ENCODE results near the gene POLR3F.

POLR3F gene, protein sequence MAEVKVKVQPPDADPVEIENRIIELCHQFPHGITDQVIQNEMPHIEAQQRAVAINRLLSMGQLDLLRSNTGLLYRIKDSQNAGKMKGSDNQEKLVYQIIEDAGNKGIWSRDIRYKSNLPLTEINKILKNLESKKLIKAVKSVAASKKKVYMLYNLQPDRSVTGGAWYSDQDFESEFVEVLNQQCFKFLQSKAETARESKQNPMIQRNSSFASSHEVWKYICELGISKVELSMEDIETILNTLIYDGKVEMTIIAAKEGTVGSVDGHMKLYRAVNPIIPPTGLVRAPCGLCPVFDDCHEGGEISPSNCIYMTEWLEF

GRCh38 chr20:18466894-18467730 is at the start of gene POLR3F, which contains the start of gene DZANK1:
Gene POLR3F (plus strand): TSS chr20:18467390. CDS start chr20:18467507, 117 bp downstream.
Gene DZANK1 (minus strand): TSS chr20:18467030. CDS start chr20:18465358, 1,672 bp downstream.
- peaks cover 0 to 23% (median 21%) of the 10 kb centered on the region in 5 donors for H3K4me1 ChIP-seq (ENCODE audit: control insufficient read depth in 5 of 5, insufficient read depth in 5 of 5, low read length in 5 of 5)
- peak within 1 kb of the TSS; percentile 90 for H3K27ac ChIP-seq (ENCODE audit: low read depth, low read length)
- peaks cover 3 to 28% (median 9%) of the 10 kb centered on the region in 5 donors for H3K36me3 ChIP-seq (ENCODE audit: control insufficient read depth in 5 of 5, insufficient read depth in 5 of 5, low read length in 5 of 5)
- no peaks in the 10 kb centered on the region for H3K27me3 ChIP-seq (ENCODE audit: control insufficient read depth in 5 of 5, insufficient read depth in 4 of 5, low read length in 5 of 5)
- H3K9me3 ChIP-seq (ENCODE audit: control insufficient read depth in 5 of 5, low read length in 5 of 5) = no peaks in the 10 kb centered on the region
- H3K9ac ChIP-seq (ENCODE audit: low read length in 5 of 5) = peak within 1 kb of the TSS; percentile 90 to 96 (median 92)
- H3K4me3 ChIP-seq (ENCODE audit: low read depth in 1 of 5, low read length in 5 of 5) = peak within 1 kb of the TSS; percentile 84 to 98 (median 96)

GRCh38 chr20:18421608-18422007 is 45.6 kb upstream of the POLR3F start:
- Histone ChIP-seq H3K27me3 (ENCODE audit: control insufficient read depth in 5 of 5, insufficient read depth in 4 of 5, low read length in 5 of 5) (no peaks in the 10 kb centered on the region), H3K4me3 (ENCODE audit: low read depth in 1 of 5, low read length in 5 of 5) (no peak overlapping the region), H3K27ac (ENCODE audit: low read depth, low read length) (no peak overlapping the region), H3K4me1 (ENCODE audit: control insufficient read depth in 5 of 5, insufficient read depth in 5 of 5, low read length in 5 of 5) (no peaks in the 10 kb centered on the region), H3K36me3 (ENCODE audit: control insufficient read depth in 5 of 5, insufficient read depth in 5 of 5, low read length in 5 of 5) (no peaks in the 10 kb centered on the region), H3K9me3 (ENCODE audit: control insufficient read depth in 5 of 5, low read length in 5 of 5) (no peaks in the 10 kb centered on the region), H3K9ac (ENCODE audit: low read length in 5 of 5) (no peak overlapping the region)

DNA sequence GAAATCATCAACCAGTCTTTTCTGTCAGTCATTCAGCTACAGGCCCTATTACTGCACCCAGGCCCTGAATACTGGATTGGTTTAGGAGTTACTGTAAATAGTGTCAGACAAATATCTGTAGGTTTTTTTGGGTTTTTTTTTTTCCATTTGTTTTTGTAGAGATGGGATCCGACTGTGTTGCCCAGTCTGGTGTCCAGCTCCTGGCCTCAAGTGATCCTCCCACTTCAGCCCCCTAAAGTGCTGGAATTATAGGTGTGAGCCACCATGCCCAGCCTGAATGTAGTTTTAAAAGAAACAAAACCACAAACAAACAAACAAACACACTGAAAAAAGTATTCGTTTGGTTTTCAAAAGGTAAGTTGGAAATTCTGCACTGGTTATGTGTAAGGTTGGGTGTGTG is 40.0 kb upstream of the POLR3F start:
- Histone ChIP-seq H3K27me3 (ENCODE audit: control insufficient read depth in 5 of 5, insufficient read depth in 4 of 5, low read length in 5 of 5) (no peaks in the 10 kb centered on the region), H3K27ac (ENCODE audit: low read depth, low read length) (no peak overlapping the region), H3K9ac (ENCODE audit: low read length in 5 of 5) (no peak overlapping the region), H3K9me3 (ENCODE audit: control insufficient read depth in 5 of 5, low read length in 5 of 5) (no peaks in the 10 kb centered on the region), H3K4me3 (ENCODE audit: low read depth in 1 of 5, low read length in 5 of 5) (no peak overlapping the region), H3K4me1 (ENCODE audit: control insufficient read depth in 5 of 5, insufficient read depth in 5 of 5, low read length in 5 of 5) (peaks cover 0 to 19% (median 11%) of the 10 kb centered on the region in 5 donors), H3K36me3 (ENCODE audit: control insufficient read depth in 5 of 5, insufficient read depth in 5 of 5, low read length in 5 of 5) (no peaks in the 10 kb centered on the region)

DNA sequence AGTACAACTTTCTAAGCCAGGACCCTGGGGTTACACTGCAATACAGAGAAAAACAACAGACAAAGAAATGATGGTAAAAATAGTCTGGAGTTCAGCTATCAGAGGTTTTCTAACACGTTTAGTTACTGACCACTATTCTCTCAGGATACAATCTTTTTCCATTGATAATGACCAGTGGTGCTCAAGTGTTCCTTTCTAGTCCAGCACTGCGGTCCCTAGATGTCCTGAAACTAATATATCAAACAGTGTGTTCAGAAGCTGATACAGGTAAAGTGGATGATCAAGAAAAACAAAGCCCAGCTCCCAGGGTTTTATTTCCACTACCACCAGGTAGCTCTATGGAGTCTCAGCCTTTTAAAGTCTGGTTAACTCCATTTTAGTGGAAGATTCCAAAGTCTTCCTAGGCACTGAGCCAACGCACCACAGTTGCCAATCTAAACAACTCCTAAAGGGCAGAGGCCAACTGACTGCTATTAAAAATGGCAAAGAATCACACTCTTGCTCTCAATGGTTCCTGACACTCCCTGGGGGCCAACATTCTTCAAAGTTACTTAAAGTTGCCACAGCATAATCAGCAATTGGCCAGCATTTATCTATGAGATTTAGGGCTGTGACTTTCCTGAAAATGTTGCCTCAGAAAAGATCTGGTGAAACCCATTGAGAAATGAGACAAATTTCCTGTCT is 38.6 kb upstream of the POLR3F start:
- Histone ChIP-seq H3K27ac (ENCODE audit: low read depth, low read length) (no peak overlapping the region), H3K27me3 (ENCODE audit: control insufficient read depth in 5 of 5, insufficient read depth in 4 of 5, low read length in 5 of 5) (no peaks in the 10 kb centered on the region), H3K9ac (ENCODE audit: low read length in 5 of 5) (no peak overlapping the region), H3K4me1 (ENCODE audit: control insufficient read depth in 5 of 5, insufficient read depth in 5 of 5, low read length in 5 of 5) (peaks cover 0 to 19% (median 11%) of the 10 kb centered on the region in 5 donors), H3K4me3 (ENCODE audit: low read depth in 1 of 5, low read length in 5 of 5) (no peak overlapping the region), H3K36me3 (ENCODE audit: control insufficient read depth in 5 of 5, insufficient read depth in 5 of 5, low read length in 5 of 5) (no peaks in the 10 kb centered on the region), H3K9me3 (ENCODE audit: control insufficient read depth in 5 of 5, low read length in 5 of 5) (no peaks in the 10 kb centered on the region)

DNA sequence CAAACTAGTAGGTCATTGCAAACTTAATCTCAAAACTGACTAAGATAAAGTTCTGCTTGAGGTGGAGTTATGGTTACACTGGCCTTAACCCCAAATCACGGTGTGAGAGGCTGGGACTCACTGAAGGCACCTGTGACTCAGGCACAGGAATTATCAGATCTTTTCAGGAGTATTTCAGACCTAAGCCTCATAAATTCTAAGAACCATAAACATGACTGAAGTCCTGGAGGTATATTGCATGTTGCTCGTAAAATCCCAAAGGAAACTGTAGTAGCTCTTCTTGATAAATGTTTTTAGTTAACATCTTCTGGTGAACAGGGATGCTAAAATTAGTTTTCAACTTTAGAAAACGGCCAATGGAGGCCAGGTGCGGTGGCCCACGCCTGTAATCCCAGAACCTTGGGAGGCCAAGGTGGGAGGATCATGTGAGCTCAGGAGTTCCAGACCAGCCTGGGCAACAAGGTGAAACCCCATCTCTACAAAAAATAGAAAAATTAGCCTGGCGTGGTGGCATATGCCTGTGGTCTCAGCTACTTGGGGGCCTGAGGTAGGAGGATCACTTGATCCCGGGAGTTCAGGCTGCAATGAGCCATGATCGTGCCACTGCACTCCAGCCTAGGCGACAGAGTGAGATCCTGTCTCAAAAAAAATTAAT is 36.9 kb upstream of the POLR3F start:
- Histone ChIP-seq H3K4me3 (ENCODE audit: low read depth in 1 of 5, low read length in 5 of 5) (no peak overlapping the region), H3K9ac (ENCODE audit: low read length in 5 of 5) (no peak overlapping the region), H3K27ac (ENCODE audit: low read depth, low read length) (no peak overlapping the region), H3K9me3 (ENCODE audit: control insufficient read depth in 5 of 5, low read length in 5 of 5) (no peaks in the 10 kb centered on the region), H3K27me3 (ENCODE audit: control insufficient read depth in 5 of 5, insufficient read depth in 4 of 5, low read length in 5 of 5) (no peaks in the 10 kb centered on the region), H3K4me1 (ENCODE audit: control insufficient read depth in 5 of 5, insufficient read depth in 5 of 5, low read length in 5 of 5) (peaks cover 0 to 19% (median 11%) of the 10 kb centered on the region in 5 donors), H3K36me3 (ENCODE audit: control insufficient read depth in 5 of 5, insufficient read depth in 5 of 5, low read length in 5 of 5) (no peaks in the 10 kb centered on the region)

DNA sequence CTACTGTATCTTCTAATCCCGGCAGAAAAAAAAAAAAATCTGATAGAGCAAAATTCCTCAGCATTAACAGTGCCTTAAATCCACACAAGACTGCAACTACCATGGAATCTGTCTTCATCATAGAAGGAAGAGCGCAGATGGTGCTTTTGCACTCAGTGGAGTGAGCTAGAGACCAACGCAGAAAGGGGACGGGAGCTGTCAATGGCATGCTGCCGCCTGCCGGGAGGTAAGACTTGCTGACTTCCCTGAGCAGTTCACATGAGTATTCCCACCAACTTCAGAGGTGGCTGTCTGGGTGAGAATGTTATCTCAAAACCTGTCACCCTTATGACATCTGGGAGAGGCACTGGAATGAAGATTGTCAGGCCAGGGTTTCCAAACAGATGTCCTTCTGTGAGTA is 36.0 kb upstream of the POLR3F start:
- H3K27ac ChIP-seq (ENCODE audit: low read depth, low read length) = no peak overlapping the region
- no peaks in the 10 kb centered on the region for H3K27me3 ChIP-seq (ENCODE audit: control insufficient read depth in 5 of 5, insufficient read depth in 4 of 5, low read length in 5 of 5)
- H3K4me1 ChIP-seq (ENCODE audit: control insufficient read depth in 5 of 5, insufficient read depth in 5 of 5, low read length in 5 of 5) = peaks cover 0 to 19% (median 11%) of the 10 kb centered on the region in 5 donors
- H3K9ac ChIP-seq (ENCODE audit: low read length in 5 of 5) = no peak overlapping the region
- no peak overlapping the region for H3K4me3 ChIP-seq (ENCODE audit: low read depth in 1 of 5, low read length in 5 of 5)
- H3K36me3 ChIP-seq (ENCODE audit: control insufficient read depth in 5 of 5, insufficient read depth in 5 of 5, low read length in 5 of 5) = no peaks in the 10 kb centered on the region
- H3K9me3 ChIP-seq (ENCODE audit: control insufficient read depth in 5 of 5, low read length in 5 of 5) = no peaks in the 10 kb centered on the region

GRCh38 chr20:18436847-18437246 is 30.3 kb upstream of the POLR3F start:
- Histone ChIP-seq H3K4me1 (ENCODE audit: control insufficient read depth in 5 of 5, insufficient read depth in 5 of 5, low read length in 5 of 5) (no peaks in the 10 kb centered on the region), H3K27ac (ENCODE audit: low read depth, low read length) (no peak overlapping the region), H3K9me3 (ENCODE audit: control insufficient read depth in 5 of 5, low read length in 5 of 5) (no peaks in the 10 kb centered on the region), H3K9ac (ENCODE audit: low read length in 5 of 5) (no peak overlapping the region), H3K27me3 (ENCODE audit: control insufficient read depth in 5 of 5, insufficient read depth in 4 of 5, low read length in 5 of 5) (no peaks in the 10 kb centered on the region), H3K4me3 (ENCODE audit: low read depth in 1 of 5, low read length in 5 of 5) (no peak overlapping the region), H3K36me3 (ENCODE audit: control insufficient read depth in 5 of 5, insufficient read depth in 5 of 5, low read length in 5 of 5) (no peaks in the 10 kb centered on the region)

DNA sequence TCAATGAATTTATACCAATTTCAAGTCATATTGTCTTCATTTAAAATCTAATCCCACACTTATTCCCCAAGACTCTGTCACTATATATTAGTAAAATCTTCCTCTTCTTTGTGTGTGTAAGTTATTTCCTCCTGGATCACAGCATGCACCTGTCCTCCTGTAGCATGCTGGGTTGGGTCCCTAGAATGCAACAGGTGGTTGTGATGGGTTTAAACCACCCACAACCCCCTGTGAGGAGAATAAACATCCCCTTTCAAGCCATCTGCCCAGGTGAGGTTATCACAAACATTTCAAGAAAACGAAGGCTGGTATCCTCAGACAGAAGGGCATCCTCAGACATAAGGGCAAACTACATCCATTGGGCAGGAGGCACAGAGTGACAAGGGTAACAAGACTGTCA is 26.8 kb upstream of the POLR3F start:
- Histone ChIP-seq H3K4me1 (ENCODE audit: control insufficient read depth in 5 of 5, insufficient read depth in 5 of 5, low read length in 5 of 5) (no peaks in the 10 kb centered on the region), H3K4me3 (ENCODE audit: low read depth in 1 of 5, low read length in 5 of 5) (no peak overlapping the region), H3K9me3 (ENCODE audit: control insufficient read depth in 5 of 5, low read length in 5 of 5) (no peaks in the 10 kb centered on the region), H3K27ac (ENCODE audit: low read depth, low read length) (no peak overlapping the region), H3K27me3 (ENCODE audit: control insufficient read depth in 5 of 5, insufficient read depth in 4 of 5, low read length in 5 of 5) (no peaks in the 10 kb centered on the region), H3K9ac (ENCODE audit: low read length in 5 of 5) (no peak overlapping the region), H3K36me3 (ENCODE audit: control insufficient read depth in 5 of 5, insufficient read depth in 5 of 5, low read length in 5 of 5) (peaks cover 0 to 3% (median 0%) of the 10 kb centered on the region in 5 donors)

DNA sequence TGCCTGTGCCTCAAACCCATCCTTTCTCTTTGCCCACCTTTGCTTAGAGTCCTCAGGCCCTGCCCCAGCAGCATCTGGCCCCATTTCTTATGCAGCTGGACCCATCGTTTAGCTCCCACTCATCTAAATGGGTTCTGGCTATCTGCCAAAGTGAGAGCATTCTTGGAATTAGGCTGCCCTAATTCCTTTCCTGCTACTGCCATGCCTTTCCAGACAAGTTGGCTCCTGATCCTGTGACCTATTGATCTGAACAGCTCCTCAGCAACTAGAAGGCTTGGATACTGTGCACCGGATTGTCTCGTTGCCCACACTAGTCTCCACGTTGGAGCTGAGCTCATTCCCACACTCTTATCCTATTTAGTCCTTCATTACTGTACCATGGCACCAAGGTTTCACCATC is 23.3 kb upstream of the POLR3F start:
- no peak overlapping the region for H3K4me3 ChIP-seq (ENCODE audit: low read depth in 1 of 5, low read length in 5 of 5)
- H3K9ac ChIP-seq (ENCODE audit: low read length in 5 of 5) = no peak overlapping the region
- no peaks in the 10 kb centered on the region for H3K9me3 ChIP-seq (ENCODE audit: control insufficient read depth in 5 of 5, low read length in 5 of 5)
- no peaks in the 10 kb centered on the region for H3K4me1 ChIP-seq (ENCODE audit: control insufficient read depth in 5 of 5, insufficient read depth in 5 of 5, low read length in 5 of 5)
- H3K36me3 ChIP-seq (ENCODE audit: control insufficient read depth in 5 of 5, insufficient read depth in 5 of 5, low read length in 5 of 5) = peaks cover 0 to 3% (median 0%) of the 10 kb centered on the region in 5 donors
- H3K27me3 ChIP-seq (ENCODE audit: control insufficient read depth in 5 of 5, insufficient read depth in 4 of 5, low read length in 5 of 5) = no peaks in the 10 kb centered on the region
- no peak overlapping the region for H3K27ac ChIP-seq (ENCODE audit: low read depth, low read length)

Measured in subcutaneous abdominal adipose tissue (tissue), 5 donors.